Astrocyte (in vitro differentiated cells and primary cell): Measurements from ENCODE around the gene KRT86.

Source experiments
- CTCF ChIP-seq: IDR thresholded peaks from 2 replicates; pipeline ENCODE4 v1.5.1; 2011; ENCODE audit warnings: low read depth, mild to moderate bottlenecking, inconsistent platforms, low read length, moderate library complexity; ENCODE audit not compliant: insufficient read depth
- EZH2 ChIP-seq: IDR thresholded peaks from 2 replicates; pipeline ENCODE4 v1.6.1; 2012; ENCODE audit warnings: mild to moderate bottlenecking, low read length, inconsistent platforms; ENCODE audit not compliant: insufficient read depth

- TF ChIP-seq CTCF (no peak), EZH2 (no peak)
Measured at GRCh38 chr12:52332381-52332780, 57.9 kb downstream of the KRT86 start.
